Upper lobe of left lung (tissue), 4 donors: Measurements from ENCODE around the gene CNEP1R1.

Source experiments
- EP300 ChIP-seq, 4 donors: sonication (generic); formaldehyde crosslinking; IDR thresholded peaks; one replicate each; pipeline ENCODE4 v1.5.1; 2017; ENCODE audit warnings: antibody characterized with exemption in 4 of 4, control low read depth in 2 of 4
- POLR2A ChIP-seq, 4 donors: fragments of 450-650 bp; IDR thresholded peaks; one replicate each; pipeline ENCODE4 v1.5.1; 2016 to 2017; ENCODE audit warnings: antibody characterized with exemption in 4 of 4, mild to moderate bottlenecking in 2 of 4
- POLR2AphosphoS5 ChIP-seq, 2 donors: sonication (generic); formaldehyde crosslinking; IDR thresholded peaks; one replicate each; pipeline ENCODE4 v1.5.1; 2017; ENCODE audit warnings: antibody characterized with exemption in 2 of 2
- TF ChIP-seq, protein P1 (sequence below), 6 experiments: fragments of 450-650 bp in 4 of 6; fragments of 200-600 bp in 2 of 6; sonication (generic) in 2 of 6; IDR thresholded peaks; one replicate each; pipeline ENCODE4 v1.5.1; 2016 to 2019; ENCODE audit warnings: antibody characterized with exemption in 6 of 6

DNA sequence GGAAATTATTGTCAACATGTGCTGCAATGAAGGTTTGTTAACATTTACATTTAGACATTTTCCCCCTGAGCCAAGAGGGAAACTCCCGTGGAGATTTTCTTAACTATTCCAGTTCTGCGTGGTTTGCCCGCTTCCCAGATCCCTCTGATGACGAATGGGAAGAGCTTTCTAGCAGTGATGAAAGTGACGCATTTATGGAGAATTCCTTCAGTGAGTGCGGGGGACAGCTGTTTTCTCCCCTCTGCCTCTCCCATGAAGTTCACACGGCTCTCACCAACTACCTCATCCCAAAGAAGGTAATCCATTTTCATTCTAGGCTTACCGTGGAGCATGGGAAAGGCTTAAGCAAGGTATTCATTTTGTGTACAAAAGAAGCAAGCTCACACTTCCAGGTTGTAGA lies 59.0 kb downstream of the CNEP1R1 start:
- TF ChIP-seq, protein P1, sequence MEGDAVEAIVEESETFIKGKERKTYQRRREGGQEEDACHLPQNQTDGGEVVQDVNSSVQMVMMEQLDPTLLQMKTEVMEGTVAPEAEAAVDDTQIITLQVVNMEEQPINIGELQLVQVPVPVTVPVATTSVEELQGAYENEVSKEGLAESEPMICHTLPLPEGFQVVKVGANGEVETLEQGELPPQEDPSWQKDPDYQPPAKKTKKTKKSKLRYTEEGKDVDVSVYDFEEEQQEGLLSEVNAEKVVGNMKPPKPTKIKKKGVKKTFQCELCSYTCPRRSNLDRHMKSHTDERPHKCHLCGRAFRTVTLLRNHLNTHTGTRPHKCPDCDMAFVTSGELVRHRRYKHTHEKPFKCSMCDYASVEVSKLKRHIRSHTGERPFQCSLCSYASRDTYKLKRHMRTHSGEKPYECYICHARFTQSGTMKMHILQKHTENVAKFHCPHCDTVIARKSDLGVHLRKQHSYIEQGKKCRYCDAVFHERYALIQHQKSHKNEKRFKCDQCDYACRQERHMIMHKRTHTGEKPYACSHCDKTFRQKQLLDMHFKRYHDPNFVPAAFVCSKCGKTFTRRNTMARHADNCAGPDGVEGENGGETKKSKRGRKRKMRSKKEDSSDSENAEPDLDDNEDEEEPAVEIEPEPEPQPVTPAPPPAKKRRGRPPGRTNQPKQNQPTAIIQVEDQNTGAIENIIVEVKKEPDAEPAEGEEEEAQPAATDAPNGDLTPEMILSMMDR (IDR thresholded peaks at IDR 0.05): no peak
- TF ChIP-seq POLR2AphosphoS5 (IDR thresholded peaks at IDR 0.05) (no peak), POLR2A (IDR thresholded peaks at IDR 0.05) (no peak), EP300 (IDR thresholded peaks at IDR 0.05) (no peak)
